Peyer's patch (tissue), 4 donors: Measurements from ENCODE around the gene TAF1B.

ENCODE experiments used
- POLR2A ChIP-seq, 2 donors: fragments of 450-650 bp; IDR thresholded peaks; one replicate each; pipeline ENCODE4 v1.5.1; 2017; ENCODE audit warnings: antibody characterized with exemption in 2 of 2, mild to moderate bottlenecking in 2 of 2, moderate library complexity in 2 of 2
- TF ChIP-seq, protein P1 (sequence below), 6 experiments: fragments of 450-650 bp in 4 of 6; fragments of 200-600 bp in 2 of 6; sonication (generic) in 1 of 6; IDR thresholded peaks; one replicate each; pipeline ENCODE4 v1.5.1; 2017 to 2019; ENCODE audit warnings: antibody characterized with exemption in 6 of 6, mild to moderate bottlenecking in 3 of 6, moderate library complexity in 1 of 6

DNA sequence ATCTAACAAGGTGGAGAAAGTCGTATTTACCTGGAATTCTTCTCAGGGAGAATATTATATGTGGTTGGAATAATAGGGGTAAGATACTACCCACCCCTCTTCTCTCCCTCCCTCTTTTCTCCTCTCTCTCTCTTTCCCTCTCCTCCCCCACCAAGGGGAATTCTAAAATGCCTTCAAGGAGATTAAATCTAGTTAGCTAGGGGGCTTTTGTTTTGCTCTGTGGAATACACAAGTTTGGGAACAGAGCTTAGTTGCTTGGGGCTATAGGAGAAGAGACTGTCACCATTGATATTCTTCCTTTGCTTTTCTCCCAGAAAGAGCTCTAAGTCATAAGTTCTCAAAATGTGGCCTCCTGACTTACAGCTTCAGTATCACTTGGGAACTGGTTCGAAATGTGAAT, 34.5 kb downstream of the TAF1B start:
- TF ChIP-seq, protein P1, sequence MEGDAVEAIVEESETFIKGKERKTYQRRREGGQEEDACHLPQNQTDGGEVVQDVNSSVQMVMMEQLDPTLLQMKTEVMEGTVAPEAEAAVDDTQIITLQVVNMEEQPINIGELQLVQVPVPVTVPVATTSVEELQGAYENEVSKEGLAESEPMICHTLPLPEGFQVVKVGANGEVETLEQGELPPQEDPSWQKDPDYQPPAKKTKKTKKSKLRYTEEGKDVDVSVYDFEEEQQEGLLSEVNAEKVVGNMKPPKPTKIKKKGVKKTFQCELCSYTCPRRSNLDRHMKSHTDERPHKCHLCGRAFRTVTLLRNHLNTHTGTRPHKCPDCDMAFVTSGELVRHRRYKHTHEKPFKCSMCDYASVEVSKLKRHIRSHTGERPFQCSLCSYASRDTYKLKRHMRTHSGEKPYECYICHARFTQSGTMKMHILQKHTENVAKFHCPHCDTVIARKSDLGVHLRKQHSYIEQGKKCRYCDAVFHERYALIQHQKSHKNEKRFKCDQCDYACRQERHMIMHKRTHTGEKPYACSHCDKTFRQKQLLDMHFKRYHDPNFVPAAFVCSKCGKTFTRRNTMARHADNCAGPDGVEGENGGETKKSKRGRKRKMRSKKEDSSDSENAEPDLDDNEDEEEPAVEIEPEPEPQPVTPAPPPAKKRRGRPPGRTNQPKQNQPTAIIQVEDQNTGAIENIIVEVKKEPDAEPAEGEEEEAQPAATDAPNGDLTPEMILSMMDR (IDR thresholded peaks at IDR 0.05), result no peak
- no peak for TF ChIP-seq POLR2A (IDR thresholded peaks at IDR 0.05)
